Esophagus muscularis mucosa (tissue), 2 donors: ENCODE measurements around the gene TRIM50.

Experiments
- POLR2A ChIP-seq: fragments of 450-650 bp; IDR thresholded peaks from one replicate; pipeline ENCODE4 v1.6.1; 2017; ENCODE audit warnings: antibody characterized with exemption, moderate library complexity, mild to moderate bottlenecking, low read depth
- POLR2AphosphoS5 ChIP-seq, 2 donors: sonication (generic); formaldehyde crosslinking; IDR thresholded peaks; one replicate each; pipeline ENCODE4 v1.6.1; 2017; ENCODE audit warnings: antibody characterized with exemption in 2 of 2

DNA sequence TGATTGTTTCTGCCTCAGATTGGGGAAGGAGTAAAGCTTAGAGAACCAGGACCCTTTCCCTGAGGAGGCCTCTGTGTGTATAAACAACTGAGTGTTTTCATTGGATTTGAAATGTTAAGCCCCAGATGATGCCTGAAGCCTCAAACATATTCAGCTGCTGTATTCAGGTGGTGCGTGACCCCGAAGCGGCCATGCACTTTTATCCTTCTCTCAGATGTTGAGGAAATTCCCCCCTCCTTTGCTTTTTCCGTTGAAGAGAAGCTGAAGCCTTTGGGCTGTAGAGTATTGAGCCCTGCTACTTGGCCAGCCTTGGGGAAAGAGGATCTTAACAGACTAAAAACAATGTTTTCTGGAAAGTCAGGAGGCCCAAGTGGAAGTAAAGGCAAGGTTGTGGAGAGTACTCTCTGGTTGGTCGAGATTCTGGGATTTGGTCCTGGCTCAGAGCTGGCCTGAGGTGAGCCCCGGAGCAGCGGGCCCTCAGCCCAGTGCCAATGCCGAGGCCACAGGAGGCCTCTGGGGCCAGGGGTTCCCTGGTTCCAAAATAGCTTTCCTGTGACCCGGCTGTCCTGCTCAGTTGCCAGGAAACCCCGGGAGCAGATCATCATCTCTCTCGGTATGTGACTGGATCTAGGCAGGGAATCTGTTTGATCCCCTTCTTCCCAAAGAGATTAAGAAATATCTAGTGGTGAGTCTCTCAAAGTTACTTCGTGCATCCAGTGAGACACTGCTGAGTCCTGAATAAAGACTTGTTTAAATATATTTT is 22.6 kb upstream of the TRIM50 start:
- no peak for TF ChIP-seq POLR2A
- TF ChIP-seq POLR2AphosphoS5 (IDR thresholded peaks at IDR 0.05) = no peak
